ENCODE data around the gene EVA1C. TPM values are rescaled to one million over a fixed set of nuclear protein-coding genes. Genes with fewer than 3 reads are reported as not detected.

The EVA1C gene
- total RNA-seq, 1 experiment from 2014 or later, result 0.98 TPM

- H2BK120ac ChIP-seq (ENCODE audit: low read depth, low read length, poor library complexity, severe bottlenecking), result no peak overlapping the region
- H3K4ac ChIP-seq (ENCODE audit: low read depth, low read length), result no peak overlapping the region
- H3K4me2 ChIP-seq (ENCODE audit: insufficient read depth, insufficient read length, low read length), result no peak overlapping the region
- TF ChIP-seq, protein P1, sequence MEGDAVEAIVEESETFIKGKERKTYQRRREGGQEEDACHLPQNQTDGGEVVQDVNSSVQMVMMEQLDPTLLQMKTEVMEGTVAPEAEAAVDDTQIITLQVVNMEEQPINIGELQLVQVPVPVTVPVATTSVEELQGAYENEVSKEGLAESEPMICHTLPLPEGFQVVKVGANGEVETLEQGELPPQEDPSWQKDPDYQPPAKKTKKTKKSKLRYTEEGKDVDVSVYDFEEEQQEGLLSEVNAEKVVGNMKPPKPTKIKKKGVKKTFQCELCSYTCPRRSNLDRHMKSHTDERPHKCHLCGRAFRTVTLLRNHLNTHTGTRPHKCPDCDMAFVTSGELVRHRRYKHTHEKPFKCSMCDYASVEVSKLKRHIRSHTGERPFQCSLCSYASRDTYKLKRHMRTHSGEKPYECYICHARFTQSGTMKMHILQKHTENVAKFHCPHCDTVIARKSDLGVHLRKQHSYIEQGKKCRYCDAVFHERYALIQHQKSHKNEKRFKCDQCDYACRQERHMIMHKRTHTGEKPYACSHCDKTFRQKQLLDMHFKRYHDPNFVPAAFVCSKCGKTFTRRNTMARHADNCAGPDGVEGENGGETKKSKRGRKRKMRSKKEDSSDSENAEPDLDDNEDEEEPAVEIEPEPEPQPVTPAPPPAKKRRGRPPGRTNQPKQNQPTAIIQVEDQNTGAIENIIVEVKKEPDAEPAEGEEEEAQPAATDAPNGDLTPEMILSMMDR (conservative IDR thresholded peaks at IDR 0.05), result no peak
- no peak overlapping the region for H2AK5ac ChIP-seq (ENCODE audit: insufficient read length, low read length)
- no peak overlapping the region for H3K14ac ChIP-seq (ENCODE audit: insufficient read depth, low read length)
- no peak overlapping the region for H2BK20ac ChIP-seq (ENCODE audit: low read depth, low read length, poor library complexity, severe bottlenecking)
- H4K20me1 ChIP-seq (ENCODE audit: control insufficient read depth, insufficient read depth, insufficient read length), result no peaks in the 10 kb centered on the region
- H2AFZ ChIP-seq (ENCODE audit: low read length), result no peak overlapping the region
- no peak overlapping the region for H3K56ac ChIP-seq (ENCODE audit: insufficient read length, low read depth, low read length)
- peaks cover 44 to 85% (median 75%) of the 10 kb centered on the region in 3 experiments; a peak in 6 of 7 replicates for H3K36me3 Mint-ChIP-seq (ENCODE audit: insufficient read depth in 1 of 3, low read depth in 3 of 3)
- H3K4me1 Mint-ChIP-seq, result no peaks in the 10 kb centered on the region
- DNase-seq, result no peak
- no peaks in the 10 kb centered on the region for H3K23me2 ChIP-seq (ENCODE audit: insufficient read length, low read depth, low read length, poor library complexity, severe bottlenecking)
- no peak overlapping the region for H3K18ac ChIP-seq (ENCODE audit: insufficient read length, low read depth, low read length)
- no peaks in the 10 kb centered on the region for H3K79me2 ChIP-seq (ENCODE audit: insufficient read depth, low read length)
- no peak overlapping the region for H2BK5ac ChIP-seq (ENCODE audit: insufficient read length, low read length)
- no peak overlapping the region for H4K8ac ChIP-seq (replicated peaks; ENCODE audit: insufficient read length, low read depth, low read length)
- no peak overlapping the region for H3T11ph ChIP-seq (ENCODE audit: low read length)
- H3K79me1 ChIP-seq (ENCODE audit: insufficient read depth, low read depth, low read length, poor library complexity, severe bottlenecking), result no peaks in the 10 kb centered on the region
- H3K27ac ChIP-seq (ENCODE audit: insufficient read length, low read depth, low read length), result no peak overlapping the region
- no peaks in the 10 kb centered on the region for H3K27me3 ChIP-seq (ENCODE audit: insufficient read depth, low read length)
- no peak overlapping the region for H2BK12ac ChIP-seq (ENCODE audit: insufficient read length, low read depth, low read length)
- H3K27ac Mint-ChIP-seq, result no peak overlapping the region
- no peaks in the 10 kb centered on the region for H3K4me1 ChIP-seq (ENCODE audit: insufficient read depth, low read length)
- no peak overlapping the region for H4K91ac ChIP-seq (ENCODE audit: insufficient read length, low read depth, low read length)
- no peak overlapping the region for H2BK15ac ChIP-seq (ENCODE audit: low read depth, low read length)
- H3K9me3 Mint-ChIP-seq, result no peaks in the 10 kb centered on the region
- no CpG with 5 or more reads among the region's 1 CpG for WGBS (ENCODE audit: extremely low coverage, insufficient read length, low lambda C conversion rate)
- H3K9ac ChIP-seq (ENCODE audit: extremely low read depth, insufficient read length, low read length), result no peak overlapping the region
- H4K5ac ChIP-seq (ENCODE audit: insufficient read length, low read depth, low read length), result no peak overlapping the region
- no peak overlapping the region for H3K23ac ChIP-seq (ENCODE audit: insufficient read length, low read depth, low read length)
- no peak overlapping the region for H3K4me3 Mint-ChIP-seq
- H3K9me3 ChIP-seq (ENCODE audit: control insufficient read depth, low read depth, low read length), result no peaks in the 10 kb centered on the region
- H3K27me3 Mint-ChIP-seq (ENCODE audit: low read depth), result no peaks in the 10 kb centered on the region
Measured at GRCh38 chr21:32367158-32367557, 45.3 kb upstream of the EVA1C start.
